ENCODE data around the gene DCAF10.

GRCh38 chr9:37801959-37802711 lies 1.5 kb downstream of the DCAF10 start:
- no peak for TF ChIP-seq CTCF (IDR thresholded peaks at IDR 0.05; ENCODE audit: low read depth, low read length)
- no peak for TF ChIP-seq POLR2A (IDR thresholded peaks at IDR 0.05; ENCODE audit: extremely low read depth, insufficient read length)
